GM12891 (cell line): ENCODE measurements around the gene KIAA0319L.

ENCODE experiments used
- DNase-seq: peaks from one replicate; pipeline ENCODE4 v3.0.0; 2011; ENCODE audit warnings: low spot score; ENCODE audit not compliant: insufficient read length
- FAIRE-seq: peaks from 2 replicates; lab custom pipeline; 2011; peaks lifted over from hg19 to GRCh38; lab: Jason Lieb, UNC
- PAX5 ChIP-seq: IDR thresholded peaks from 2 replicates; pipeline ENCODE4 v1.6.1; 2011; ENCODE audit warnings: low read length, moderate library complexity, mild to moderate bottlenecking; ENCODE audit not compliant: insufficient read depth, severe bottlenecking
- POLR2A ChIP-seq: IDR thresholded peaks from 2 replicates; pipeline ENCODE4 v1.6.1; 2011; ENCODE audit warnings: low read depth, low read length, control low read depth
- POLR2AphosphoS5 ChIP-seq: IDR thresholded peaks from 2 replicates; pipeline ENCODE4 v1.6.1; 2011; ENCODE audit warnings: low read depth, low read length, control low read depth
- POU2F2 ChIP-seq: IDR thresholded peaks from 2 replicates; pipeline ENCODE4 v1.6.1; 2011; ENCODE audit warnings: low read depth, mild to moderate bottlenecking, control low read depth, low read length, moderate library complexity
- SPI1 ChIP-seq: IDR thresholded peaks from 2 replicates; pipeline ENCODE4 v1.6.1; 2011; ENCODE audit warnings: low read depth, low read length, control low read depth
- TAF1 ChIP-seq: IDR thresholded peaks from 2 replicates; pipeline ENCODE4 v1.6.1; 2011; ENCODE audit warnings: low read depth, low read length, control low read depth

The KIAA0319L gene

GRCh38 chr1:35511305-35511704 lies 45.9 kb downstream of the KIAA0319L start:
- TF ChIP-seq POLR2A (no peak), POLR2AphosphoS5 (no peak), TAF1 (no peak), PAX5 (no peak), SPI1 (no peak), POU2F2 (no peak)
- no peak for FAIRE-seq
- no peak for DNase-seq

DNA sequence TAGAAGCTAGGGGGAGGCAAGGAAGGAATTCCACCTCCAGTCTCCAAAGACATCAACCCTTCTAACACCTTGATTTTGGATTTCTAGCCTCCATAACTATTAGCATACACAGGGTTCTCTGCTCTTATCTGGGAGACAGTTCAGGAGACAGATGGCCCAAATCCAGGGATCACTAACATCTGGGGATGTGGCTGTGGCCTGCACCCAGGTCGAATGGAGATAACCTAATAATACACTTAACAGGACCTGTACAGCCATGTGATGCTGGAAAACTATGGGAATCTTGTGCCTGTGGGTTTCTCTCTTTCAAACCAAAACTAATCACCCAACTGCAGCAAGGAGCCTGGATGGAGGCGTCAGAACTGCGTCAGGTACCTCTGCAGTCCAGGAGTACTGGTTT lies 47.6 kb downstream of the KIAA0319L start:
- TF ChIP-seq PAX5 (no peak), POLR2A (no peak), POLR2AphosphoS5 (no peak), SPI1 (no peak), POU2F2 (no peak)
- FAIRE-seq (no peak), DNase-seq (no peak)

DNA sequence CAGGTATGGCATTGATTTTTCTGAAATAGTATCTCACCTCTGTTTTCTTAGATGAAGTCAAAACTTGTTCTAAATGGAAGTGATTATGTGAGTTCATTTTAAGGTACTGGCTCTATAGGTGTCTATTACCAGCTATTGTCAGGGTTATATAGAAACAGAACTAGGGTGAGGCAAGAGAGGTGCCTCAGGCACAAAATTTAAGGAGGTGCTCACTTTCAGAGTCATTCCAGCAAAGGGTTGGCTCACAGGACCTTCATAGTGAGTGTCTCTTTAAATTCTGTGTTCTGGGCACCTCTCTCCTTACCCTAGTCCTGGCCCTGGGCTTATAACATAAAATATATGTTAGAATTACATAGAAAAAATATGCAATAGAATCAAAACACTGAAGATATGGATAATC lies 49.3 kb downstream of the KIAA0319L start:
- DNase-seq (no peak), FAIRE-seq (no peak)
- TF ChIP-seq POU2F2 (no peak), POLR2AphosphoS5 (no peak), TAF1 (no peak), SPI1 (no peak), PAX5 (no peak), POLR2A (no peak)

- TF ChIP-seq SPI1 (peak; percentile 78), POU2F2 (no peak)
- no peak for DNase-seq
- FAIRE-seq: peak; percentile 90
Observed at GRCh38 chr1:35506960-35507912, 50.0 kb downstream of the KIAA0319L start.

GRCh38 chr1:35505911-35506798 lies 51.0 kb downstream of the KIAA0319L start:
- TF ChIP-seq PAX5: no peak
- no peak for TF ChIP-seq POLR2A
- no peak for TF ChIP-seq POU2F2
- TF ChIP-seq TAF1: no peak
- TF ChIP-seq POLR2AphosphoS5: no peak
- TF ChIP-seq SPI1: no peak
- DNase-seq: peak; percentile 20
- FAIRE-seq: peak; percentile 96

DNA sequence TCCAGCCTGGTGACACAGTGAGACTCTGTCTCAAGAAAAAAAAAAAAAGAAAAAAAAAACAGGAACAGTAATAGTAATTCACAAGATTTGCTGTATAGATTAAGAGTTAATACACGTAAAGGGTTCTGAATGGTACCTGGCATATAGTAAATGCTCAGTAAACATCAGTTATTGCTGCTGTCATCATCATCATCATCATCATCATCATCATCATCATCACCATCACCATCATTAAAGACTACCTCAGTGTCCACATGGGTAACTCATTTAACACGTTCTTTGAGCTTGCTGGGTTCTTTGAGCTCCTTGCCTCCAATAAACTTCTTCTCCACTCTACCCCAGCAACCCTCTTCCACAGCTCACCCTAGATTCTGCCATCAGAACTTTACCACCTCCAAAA lies 55.0 kb downstream of the KIAA0319L start:
- TF ChIP-seq SPI1 (no peak), POLR2AphosphoS5 (no peak), POU2F2 (no peak), POLR2A (no peak), PAX5 (no peak), TAF1 (no peak)
- DNase-seq: no peak
- FAIRE-seq: no peak

- DNase-seq (no peak), FAIRE-seq (no peak)
- no peak for TF ChIP-seq PAX5
- TF ChIP-seq POLR2A: no peak
- no peak for TF ChIP-seq POU2F2
- no peak for TF ChIP-seq TAF1
- TF ChIP-seq POLR2AphosphoS5: no peak
- TF ChIP-seq SPI1: no peak
Observed at GRCh38 chr1:35500439-35500838, 56.8 kb downstream of the KIAA0319L start.

- DNase-seq: no peak
- FAIRE-seq: peak; percentile 35
- TF ChIP-seq POU2F2: no peak
- TF ChIP-seq PAX5: no peak
- TF ChIP-seq POLR2A: no peak
Observed at GRCh38 chr1:35499652-35500176, 57.5 kb downstream of the KIAA0319L start.

DNA sequence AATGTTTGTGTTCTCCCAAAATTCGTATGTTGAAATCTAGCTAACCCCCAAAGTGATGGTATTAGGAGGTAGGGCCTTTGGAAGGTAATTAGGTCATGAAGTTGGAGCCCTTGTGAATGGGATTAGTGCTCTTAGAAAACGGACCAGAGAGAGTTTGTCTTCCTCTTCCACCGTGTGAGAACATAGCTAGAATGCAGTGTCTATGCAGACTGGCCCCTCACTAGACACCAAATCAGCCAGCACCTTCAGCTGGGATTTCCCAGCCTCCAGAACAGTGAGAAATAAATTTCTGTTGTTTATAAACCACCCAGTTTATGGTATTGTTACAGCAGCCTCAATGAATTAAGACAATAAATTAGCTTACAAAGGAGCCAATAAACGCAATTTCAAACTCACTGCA lies 58.0 kb downstream of the KIAA0319L start:
- FAIRE-seq (no peak), DNase-seq (no peak)
- TF ChIP-seq PAX5: no peak
- TF ChIP-seq POLR2AphosphoS5: no peak
- TF ChIP-seq POU2F2: no peak

DNA sequence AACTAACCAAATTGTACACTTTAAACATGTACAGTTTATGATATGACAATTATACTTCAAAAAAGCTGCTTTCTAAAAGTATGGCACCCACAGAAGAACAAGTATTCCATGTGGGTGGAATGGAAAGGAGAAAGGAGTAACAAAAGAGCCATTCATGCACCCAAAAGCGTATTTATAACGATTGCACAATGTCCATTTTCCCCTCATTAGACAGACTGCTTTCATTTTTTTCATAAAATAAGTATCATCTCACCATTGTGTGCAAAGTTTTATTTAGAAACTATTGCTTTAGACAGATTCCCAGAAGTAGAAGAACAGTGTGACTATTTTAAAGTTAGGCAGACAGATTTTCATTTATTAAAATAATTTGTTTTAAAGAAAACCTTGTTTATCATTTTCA lies 59.6 kb downstream of the KIAA0319L start:
- DNase-seq: no peak
- no peak for FAIRE-seq
- no peak for TF ChIP-seq PAX5
- no peak for TF ChIP-seq POLR2A
- no peak for TF ChIP-seq SPI1
- no peak for TF ChIP-seq POU2F2
- TF ChIP-seq POLR2AphosphoS5: no peak
- no peak for TF ChIP-seq TAF1
